Measurements from ENCODE around the gene GFY. TPM values are rescaled to one million over a fixed set of nuclear protein-coding genes. Genes with fewer than 3 reads are reported as not detected.

The GFY gene
- total and polyA plus RNA-seq, 9 of the 15 experiments (the other 6 are each of a cell fraction or from before 2014, with no cell fraction given), result 0.06 to 0.40 (median 0.19) TPM; not detected in 3

GRCh38 chr19:49473868-49474541 is 48.8 kb downstream of the GFY start, which contains the start of gene FLT3LG (continued):
- TF ChIP-seq NCOA6 (IDR thresholded peaks at IDR 0.05), result no peak
- TF ChIP-seq, protein P1, sequence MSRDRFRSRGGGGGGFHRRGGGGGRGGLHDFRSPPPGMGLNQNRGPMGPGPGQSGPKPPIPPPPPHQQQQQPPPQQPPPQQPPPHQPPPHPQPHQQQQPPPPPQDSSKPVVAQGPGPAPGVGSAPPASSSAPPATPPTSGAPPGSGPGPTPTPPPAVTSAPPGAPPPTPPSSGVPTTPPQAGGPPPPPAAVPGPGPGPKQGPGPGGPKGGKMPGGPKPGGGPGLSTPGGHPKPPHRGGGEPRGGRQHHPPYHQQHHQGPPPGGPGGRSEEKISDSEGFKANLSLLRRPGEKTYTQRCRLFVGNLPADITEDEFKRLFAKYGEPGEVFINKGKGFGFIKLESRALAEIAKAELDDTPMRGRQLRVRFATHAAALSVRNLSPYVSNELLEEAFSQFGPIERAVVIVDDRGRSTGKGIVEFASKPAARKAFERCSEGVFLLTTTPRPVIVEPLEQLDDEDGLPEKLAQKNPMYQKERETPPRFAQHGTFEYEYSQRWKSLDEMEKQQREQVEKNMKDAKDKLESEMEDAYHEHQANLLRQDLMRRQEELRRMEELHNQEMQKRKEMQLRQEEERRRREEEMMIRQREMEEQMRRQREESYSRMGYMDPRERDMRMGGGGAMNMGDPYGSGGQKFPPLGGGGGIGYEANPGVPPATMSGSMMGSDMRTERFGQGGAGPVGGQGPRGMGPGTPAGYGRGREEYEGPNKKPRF (IDR thresholded peaks at IDR 0.05; ENCODE audit: low read depth, low read length), result no peak
- no peak for TF ChIP-seq KLF16 (IDR thresholded peaks at IDR 0.05)
- TF ChIP-seq EP400 (IDR thresholded peaks at IDR 0.05), result peak; percentile 65; the same call in 1 of the 2 replicates
- peak; percentile 44 for TF ChIP-seq JUND (IDR thresholded peaks at IDR 0.05; ENCODE audit: borderline replicate concordance, low read depth, low read length)
- no peak for TF ChIP-seq JUND (tag; IDR thresholded peaks at IDR 0.05; ENCODE audit: borderline replicate concordance, low read depth, low read length)
- TF ChIP-seq ZFX (CRISPR knock-in tag; IDR thresholded peaks at IDR 0.05), result peak; percentile 67
- peak; percentile 46; the same call in 1 of the 2 replicates for TF ChIP-seq E2F1 (CRISPR knock-in tag; IDR thresholded peaks at IDR 0.05)
- TF ChIP-seq, protein P2, sequence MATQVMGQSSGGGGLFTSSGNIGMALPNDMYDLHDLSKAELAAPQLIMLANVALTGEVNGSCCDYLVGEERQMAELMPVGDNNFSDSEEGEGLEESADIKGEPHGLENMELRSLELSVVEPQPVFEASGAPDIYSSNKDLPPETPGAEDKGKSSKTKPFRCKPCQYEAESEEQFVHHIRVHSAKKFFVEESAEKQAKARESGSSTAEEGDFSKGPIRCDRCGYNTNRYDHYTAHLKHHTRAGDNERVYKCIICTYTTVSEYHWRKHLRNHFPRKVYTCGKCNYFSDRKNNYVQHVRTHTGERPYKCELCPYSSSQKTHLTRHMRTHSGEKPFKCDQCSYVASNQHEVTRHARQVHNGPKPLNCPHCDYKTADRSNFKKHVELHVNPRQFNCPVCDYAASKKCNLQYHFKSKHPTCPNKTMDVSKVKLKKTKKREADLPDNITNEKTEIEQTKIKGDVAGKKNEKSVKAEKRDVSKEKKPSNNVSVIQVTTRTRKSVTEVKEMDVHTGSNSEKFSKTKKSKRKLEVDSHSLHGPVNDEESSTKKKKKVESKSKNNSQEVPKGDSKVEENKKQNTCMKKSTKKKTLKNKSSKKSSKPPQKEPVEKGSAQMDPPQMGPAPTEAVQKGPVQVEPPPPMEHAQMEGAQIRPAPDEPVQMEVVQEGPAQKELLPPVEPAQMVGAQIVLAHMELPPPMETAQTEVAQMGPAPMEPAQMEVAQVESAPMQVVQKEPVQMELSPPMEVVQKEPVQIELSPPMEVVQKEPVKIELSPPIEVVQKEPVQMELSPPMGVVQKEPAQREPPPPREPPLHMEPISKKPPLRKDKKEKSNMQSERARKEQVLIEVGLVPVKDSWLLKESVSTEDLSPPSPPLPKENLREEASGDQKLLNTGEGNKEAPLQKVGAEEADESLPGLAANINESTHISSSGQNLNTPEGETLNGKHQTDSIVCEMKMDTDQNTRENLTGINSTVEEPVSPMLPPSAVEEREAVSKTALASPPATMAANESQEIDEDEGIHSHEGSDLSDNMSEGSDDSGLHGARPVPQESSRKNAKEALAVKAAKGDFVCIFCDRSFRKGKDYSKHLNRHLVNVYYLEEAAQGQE (IDR thresholded peaks at IDR 0.05; ENCODE audit: borderline replicate concordance), result peak; percentile 69; the same call in 1 of the 2 replicates
- TF ChIP-seq, protein P2 (CRISPR knock-in tag; IDR thresholded peaks at IDR 0.05; ENCODE audit: low read depth), result 0 out of 2 replicates have a peak, but pooled peaks have one; percentile 46
- no peak for TF ChIP-seq NFE2L1 (tag; IDR thresholded peaks at IDR 0.05; ENCODE audit: borderline replicate concordance, low read depth)
- TF ChIP-seq, protein P3, sequence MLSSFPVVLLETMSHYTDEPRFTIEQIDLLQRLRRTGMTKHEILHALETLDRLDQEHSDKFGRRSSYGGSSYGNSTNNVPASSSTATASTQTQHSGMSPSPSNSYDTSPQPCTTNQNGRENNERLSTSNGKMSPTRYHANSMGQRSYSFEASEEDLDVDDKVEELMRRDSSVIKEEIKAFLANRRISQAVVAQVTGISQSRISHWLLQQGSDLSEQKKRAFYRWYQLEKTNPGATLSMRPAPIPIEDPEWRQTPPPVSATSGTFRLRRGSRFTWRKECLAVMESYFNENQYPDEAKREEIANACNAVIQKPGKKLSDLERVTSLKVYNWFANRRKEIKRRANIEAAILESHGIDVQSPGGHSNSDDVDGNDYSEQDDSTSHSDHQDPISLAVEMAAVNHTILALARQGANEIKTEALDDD (IDR thresholded peaks at IDR 0.05), result no peak
- no peak for TF ChIP-seq SNAPC5 (CRISPR knock-in tag; IDR thresholded peaks at IDR 0.05)
- TF ChIP-seq MAZ (CRISPR knock-in tag; conservative IDR thresholded peaks at IDR 0.05 in 1 of 2, IDR thresholded peaks at IDR 0.05 in 1 of 2), result peak; percentile 81 to 95
- TF ChIP-seq ZSCAN29 (IDR thresholded peaks at IDR 0.05), result no peak
